ENCODE data around the gene ZNF888.
"Not testable (repeated sequence)": the region's sequence is repeated elsewhere in the genome, so short reads cannot be mapped to it uniquely, and the experiment has no call there.

The ZNF888 gene
- total RNA-seq, result 3.4 to 22.8 (median 12.7) reads per million in 17 experiments

DNA sequence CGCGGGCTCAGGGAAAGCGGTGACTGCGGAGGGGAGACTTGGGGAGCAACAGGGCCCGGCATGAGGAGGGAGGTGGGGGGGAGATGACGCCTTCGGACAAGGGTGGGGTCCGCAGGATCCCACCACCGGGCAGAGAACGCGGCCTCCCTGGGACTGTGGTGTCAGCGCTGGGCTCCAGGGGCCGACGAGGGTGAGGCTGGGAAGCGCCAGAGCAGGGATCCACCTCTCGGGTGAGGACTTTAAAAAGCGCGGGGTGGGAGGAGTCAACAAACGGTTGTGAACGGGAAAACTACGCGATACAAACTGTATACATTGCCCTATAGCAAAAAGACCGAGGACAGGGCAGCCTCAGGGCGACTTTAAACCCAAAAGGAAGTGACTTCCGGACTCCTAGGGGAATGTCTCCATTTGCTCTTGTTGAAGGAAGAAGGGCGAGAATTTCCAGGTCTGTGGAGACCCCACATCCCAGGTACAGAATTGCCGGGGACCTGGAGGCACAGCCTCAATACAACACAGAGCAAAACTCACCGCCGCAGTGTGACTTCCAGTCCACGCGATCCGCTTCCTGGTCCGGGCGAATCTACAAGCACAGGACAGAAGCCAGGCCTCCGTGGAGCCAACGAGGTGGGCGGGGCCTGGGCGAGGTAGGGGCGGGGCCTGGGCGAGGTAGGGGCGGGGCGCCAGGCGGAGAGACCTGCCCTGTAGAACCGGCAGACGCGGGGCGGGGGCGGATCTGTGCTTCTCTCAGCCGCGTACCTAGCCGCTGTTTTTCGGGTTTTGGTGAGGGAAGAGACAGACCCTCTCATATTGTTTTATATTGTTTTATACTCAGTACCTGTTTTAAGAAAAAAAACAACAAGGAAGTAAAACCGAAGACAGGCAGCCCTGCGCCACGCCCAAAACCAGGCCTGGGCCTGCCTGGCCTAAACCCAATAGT is at the start of gene ZNF888:
TSS of gene ZNF888 (minus strand) at position 588 of the 937 bp plus-strand sequence. CDS start 5,555 bp downstream, outside the sequence.
- peak; percentile 91 to 98 (median 94) for DNase-seq

DNA sequence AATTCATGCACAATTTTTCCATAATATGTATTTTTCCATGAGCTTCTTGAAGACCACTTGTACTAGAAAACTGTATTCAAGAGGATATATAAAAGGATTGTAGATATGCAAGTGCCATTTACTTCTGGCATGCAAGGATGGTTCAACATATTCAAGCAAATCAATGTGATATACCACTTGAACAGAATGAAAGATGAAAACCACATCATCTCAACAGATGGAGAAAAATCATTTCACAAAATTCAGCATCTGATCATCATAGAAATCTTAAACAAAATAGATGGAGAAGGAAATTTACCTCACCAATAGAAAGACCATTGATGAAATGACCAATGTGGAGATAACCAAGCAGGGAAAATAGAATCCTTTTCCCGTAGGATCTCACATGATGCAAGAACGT is 44.5 kb upstream of the ZNF888 start:
- DNase-seq, result no peak

DNA sequence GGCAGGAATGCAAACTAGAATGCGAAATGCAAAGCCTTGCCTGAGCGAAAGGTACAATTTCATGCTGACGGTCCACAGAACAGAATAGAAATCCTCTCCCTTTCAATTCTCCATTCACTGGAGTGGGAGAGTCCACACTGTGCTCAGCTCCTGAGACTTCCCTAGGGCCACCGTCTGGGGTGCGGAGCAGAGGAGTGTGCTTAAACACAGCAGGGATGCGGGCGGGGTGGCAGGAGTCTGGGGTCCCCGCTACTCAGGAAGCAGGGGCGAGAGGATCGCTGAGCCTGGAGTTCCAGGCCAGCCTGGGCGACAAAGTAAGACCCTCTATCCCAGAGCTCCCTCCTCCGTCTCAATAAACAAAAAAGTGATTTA is 40.0 kb upstream of the ZNF888 start:
- peak; percentile 5 to 36 (median 20) for DNase-seq

DNA sequence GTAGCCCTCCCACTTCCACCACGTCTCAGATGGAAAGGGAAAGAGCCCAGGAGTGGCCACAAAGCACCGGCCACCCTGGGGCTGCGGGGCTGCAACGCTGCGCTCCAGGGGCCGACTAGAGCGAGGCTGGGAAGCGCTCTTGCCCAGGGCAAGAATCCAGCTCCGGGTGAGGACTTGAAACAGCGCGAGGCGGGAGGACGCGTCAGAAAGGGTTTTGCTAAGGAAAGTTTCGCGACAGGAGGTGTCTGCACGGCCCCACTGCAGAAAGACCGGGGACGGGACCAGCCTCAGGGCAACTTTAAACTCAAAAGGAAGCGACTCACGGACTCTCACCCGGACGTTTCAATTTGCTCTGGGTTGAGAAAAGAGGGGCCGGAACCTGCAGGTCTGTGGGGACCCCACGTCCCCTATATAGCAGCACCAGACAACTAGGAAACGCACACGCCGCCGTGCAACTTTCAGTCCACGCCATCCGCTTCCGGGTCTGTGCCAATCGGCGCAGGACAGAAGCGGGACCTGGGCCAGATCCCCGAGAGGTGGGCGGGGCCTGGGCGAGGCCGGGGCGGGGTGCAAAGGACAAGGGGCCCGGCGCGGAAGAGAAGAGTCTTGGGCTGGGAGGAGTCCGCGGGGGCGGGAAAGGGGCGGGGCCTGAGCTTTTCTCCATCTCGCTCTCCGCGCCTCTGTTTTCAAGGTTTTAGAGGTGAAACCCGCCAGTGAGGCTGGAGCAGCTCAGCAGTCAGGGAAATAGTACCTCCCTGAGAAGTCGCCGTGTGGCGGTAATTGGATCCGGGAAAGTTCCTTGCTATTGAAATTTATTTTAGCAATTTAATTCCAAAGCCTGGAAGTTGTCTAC is 39.4 kb upstream of the ZNF888 start, which contains the start of gene ZNF816:
TSS of gene ZNF816 (minus strand) at position 488 of the 853 bp plus-strand sequence. CDS start 6,792 bp downstream, outside the sequence.
- peak; percentile 98 to 99 (median 98) for DNase-seq

DNA sequence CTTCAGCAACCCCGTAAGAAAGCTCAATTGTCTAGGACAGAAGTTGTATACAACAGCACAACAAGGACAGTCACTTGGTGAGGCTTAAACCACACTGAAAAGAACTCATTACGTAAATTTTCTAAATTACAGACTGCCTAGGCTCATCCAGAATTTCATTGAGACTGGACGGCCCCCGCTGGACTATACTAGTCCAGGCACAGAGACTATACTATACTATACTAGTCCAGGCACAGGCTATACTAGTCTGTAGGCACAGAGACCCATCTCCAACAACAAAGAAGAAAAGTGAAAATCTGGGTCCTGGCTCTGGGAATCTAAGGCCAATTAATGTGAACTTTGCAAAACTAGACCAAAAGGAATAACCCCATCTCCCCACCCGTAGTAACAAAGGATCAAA is 38.8 kb upstream of the ZNF888 start:
- no peak for DNase-seq

- DNase-seq, result no peak
Observed at GRCh38 chr19:52959613-52960295, 36.5 kb upstream of the ZNF888 start.

DNA sequence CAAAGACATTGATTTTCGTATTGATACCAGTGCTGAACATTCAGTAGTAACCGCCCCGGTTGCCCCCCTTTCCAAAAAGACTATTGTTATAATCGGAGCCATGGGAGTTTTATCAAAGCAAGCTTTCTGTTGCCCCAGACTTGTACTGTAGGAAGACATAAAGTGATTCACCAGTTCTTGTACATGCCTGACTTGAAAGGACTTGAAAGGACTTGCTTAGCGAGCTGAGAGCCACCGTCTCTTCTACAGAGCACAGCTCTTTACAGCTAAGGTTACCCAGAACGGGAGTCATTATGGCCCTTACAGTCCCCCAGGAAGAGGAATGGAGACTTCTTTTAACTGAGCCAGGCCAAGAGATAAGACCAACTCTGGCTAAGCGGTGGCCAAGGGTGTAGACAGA is 34.4 kb upstream of the ZNF888 start:
- no peak for DNase-seq

DNA sequence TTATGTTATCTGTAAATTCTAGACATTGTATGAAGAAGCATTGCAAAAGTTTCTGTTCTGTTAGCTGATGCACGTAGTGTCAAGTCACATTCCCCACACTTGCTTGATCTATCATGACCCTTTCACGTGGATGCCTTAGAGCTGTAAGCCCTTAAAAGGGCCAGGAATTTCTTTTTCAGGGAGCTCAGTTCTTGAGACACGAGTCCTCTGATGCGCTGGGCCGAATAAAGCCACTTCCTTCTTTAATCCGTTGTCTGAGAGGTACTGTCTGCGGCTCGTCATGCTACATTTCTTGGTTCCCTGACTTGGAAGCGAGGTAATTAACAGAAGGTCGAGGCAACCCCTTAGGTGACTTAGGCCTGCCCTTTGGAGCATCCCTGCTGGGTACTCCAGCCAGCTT is 33.7 kb upstream of the ZNF888 start:
- no peak for DNase-seq

DNA sequence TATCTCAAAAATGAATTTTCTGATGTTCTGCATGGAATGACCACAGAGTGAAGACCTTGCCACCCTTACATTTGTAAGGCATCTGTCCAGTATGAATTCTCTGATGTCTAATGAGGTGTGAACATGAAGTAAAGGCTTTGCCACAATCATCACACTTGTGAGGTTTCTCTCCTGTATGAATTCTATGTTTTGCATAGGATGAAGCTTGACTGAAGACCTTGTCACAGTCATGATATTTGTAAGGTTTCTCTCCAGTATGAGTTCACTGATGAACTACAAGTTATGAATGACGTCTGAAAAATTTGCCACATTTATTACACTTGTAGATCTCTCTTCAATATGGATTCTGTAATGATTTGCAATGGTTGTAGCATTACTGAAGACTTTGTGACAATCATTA is 26.2 kb upstream of the ZNF888 start:
- no peak for DNase-seq

- no peak for DNase-seq
Observed at GRCh38 chr19:52948025-52948770, 25.0 kb upstream of the ZNF888 start.

GRCh38 chr19:52946322-52947310 is 23.4 kb upstream of the ZNF888 start:
- no peak for DNase-seq

DNA sequence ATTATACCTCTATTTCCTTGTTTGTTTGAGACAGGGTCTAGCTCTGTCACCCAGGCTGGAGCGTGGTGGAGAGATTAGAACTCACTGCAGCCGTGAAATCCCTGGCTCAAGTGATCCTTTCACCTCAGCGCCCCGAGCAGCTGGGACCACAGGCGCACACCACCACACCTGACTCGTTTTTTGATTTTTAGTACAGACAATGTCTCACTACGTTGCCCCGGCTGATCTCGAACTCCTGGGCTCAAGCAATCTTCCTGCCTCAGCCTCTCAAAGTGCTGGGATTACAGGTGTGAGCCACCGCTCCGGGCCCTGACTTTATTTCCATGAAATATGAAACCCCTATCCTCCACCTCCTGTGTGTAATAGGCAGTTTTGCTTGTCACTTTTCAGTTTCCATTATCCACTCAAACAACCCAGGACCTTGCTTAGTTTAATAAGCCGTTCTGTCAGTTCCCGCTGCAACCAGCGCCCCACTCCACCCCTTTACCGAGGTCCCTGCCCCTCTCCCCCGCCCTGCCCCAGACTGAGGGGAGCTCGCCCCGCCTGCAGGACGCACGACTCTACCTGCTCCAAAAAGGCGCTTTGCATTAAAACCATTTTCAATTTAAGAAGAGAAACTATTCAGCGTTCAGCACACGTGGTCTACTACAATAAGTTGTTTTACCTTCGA is 22.6 kb upstream of the ZNF888 start:
- no peak for DNase-seq

DNA sequence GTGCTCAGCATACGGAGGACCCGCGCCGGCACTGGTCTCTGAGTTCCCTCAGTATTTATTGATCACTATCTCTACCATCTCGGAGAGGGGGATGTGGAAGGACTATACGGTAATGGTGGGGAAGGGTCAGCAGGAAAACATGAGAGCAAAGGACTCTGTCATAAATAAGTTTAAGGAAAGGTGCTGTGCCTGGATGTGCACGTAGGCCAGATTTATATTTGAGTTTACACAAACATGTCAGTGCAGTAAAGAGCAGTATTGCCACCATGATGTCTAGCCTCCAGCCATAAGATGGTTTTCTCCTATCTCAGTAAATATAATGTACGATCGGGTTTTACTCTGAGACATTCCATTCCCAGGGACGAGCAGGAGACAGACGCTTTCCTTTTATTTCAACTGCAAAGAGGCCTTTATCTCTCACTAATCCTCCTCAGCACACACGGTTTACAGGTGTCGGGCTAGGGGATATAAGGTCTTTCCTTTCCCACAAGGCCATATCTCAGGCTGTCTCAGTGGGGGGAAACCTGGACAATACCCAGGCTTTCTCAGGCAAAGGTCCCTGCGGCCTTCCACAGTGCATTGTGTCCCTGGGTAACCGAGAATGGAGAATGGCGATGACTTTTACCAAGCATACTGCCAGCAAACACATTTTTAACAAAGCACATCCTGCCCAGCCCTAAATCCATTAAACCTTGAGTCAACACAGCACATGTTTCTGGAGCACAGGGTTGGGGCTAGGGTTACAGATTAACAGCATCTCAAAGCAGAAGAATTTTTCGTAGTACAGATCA is 21.7 kb upstream of the ZNF888 start:
- not testable (repeated sequence) for DNase-seq

GRCh38 chr19:52943884-52944643 is 20.8 kb upstream of the ZNF888 start:
- no peak for DNase-seq

GRCh38 chr19:52943134-52943883 is 20.1 kb upstream of the ZNF888 start:
- no peak for DNase-seq

DNA sequence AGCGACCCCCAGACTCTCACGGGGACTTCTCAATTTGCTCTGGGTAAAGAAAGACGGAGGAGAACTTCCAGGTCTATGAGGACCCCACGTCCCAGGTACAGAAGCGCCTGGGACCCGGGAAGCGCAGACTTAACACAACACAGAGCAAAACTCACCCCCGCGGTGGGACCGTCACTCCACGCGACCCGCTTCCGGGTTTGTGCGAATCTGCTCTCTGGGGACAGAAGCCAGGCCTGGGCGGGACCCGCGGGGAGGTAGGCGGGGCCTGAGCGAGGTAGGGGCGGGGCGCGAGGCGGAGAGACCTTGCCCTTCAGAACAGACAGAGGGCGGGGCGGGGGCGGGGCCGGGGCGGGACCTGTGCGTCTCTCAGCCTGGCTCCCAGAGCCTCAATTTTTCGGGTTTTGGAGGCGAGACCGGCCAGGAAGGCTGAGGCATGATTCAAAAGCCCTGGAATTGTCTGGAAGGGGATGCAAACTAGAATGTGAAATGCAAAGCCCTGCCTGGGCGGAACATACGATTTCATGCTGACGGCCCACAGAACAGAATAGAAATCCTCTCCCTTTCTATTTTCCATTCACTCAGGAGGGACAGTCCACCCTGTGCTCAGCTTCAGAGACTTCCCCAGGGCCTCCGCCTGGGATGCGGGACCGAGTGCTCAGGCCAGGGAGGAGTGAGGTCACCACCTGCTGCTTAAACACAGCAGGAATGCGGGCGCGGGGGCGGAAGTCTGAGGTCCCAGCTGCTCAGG is 19.3 kb upstream of the ZNF888 start:
- peak; percentile 94 to 96 (median 95) for DNase-seq

DNA sequence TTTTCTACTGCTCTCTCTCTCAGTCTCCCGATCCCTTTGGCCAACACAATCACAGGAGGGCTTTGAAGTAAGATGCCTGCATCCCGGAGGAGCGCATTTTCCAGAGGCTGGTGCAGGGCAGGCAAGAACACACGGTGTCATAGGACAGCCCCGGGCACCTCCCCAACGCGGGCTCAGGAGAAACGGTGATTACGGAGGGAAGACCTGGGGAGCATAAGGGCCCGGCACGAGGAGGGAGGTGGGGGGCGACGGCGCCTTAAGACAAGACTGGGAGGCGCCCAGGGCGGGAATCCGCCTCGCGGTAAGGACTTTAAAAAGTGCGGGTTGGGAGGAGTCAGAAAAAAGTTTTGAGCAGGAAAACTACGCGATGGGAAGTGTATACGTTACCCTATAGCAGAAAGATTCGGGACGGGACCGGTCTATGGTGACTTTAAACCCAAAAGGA is 18.7 kb upstream of the ZNF888 start:
- peak in 3 of 4 experiments; percentile 34 to 52 (median 46) for DNase-seq

Measured in suppressor macrophage (primary cell).